C4-2B (cell line): ENCODE results near the gene STXBP1.

Source experiments
- CTCF ChIP-seq: fragments of 450-650 bp; conservative IDR thresholded peaks from 2 replicates; pipeline ENCODE4 v1.5.1; 2017; ENCODE audit warnings: mild to moderate bottlenecking
- ZFX ChIP-seq: fragments of 450-650 bp; IDR thresholded peaks from 2 replicates; pipeline ENCODE4 v1.6.1; 2017

DNA sequence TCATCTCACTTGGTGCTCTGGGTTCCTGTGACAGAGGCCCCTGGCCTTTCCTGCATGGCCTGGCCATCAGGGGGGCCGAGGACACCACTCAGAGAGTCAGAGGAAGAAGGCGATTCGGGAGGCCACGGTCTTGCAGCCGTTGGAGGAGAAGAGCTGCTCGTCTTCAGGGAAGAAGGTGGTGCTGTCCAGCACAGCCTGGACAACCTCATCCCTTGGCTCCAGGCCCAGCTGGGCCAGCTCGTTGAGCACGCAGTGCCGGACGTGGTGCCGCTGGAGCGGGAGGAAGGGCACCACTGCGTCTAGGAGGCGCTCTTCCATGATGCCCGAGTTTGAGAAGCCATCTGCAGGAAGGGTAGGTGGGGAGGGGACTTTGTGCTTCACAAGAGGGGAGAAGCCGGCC is 119.9 kb downstream of the STXBP1 start:
- TF ChIP-seq CTCF (no peak), ZFX (no peak)
